Gastroesophageal sphincter (tissue), 3 donors: ENCODE results near the gene RAB2B.

ENCODE experiments used
- CTCF ChIP-seq, 4 experiments: fragments of 200-600 bp in 2 of 4; fragments of 450-650 bp in 2 of 4; sonication (generic) in 1 of 4; IDR thresholded peaks; one replicate each; pipeline ENCODE4 v1.5.1; 2017 to 2019; ENCODE audit warnings: antibody characterized with exemption in 4 of 4, mild to moderate bottlenecking in 2 of 4, moderate library complexity in 2 of 4
- EP300 ChIP-seq: sonication (generic); formaldehyde crosslinking; IDR thresholded peaks from one replicate; pipeline ENCODE4 v1.6.1; 2017; ENCODE audit warnings: antibody characterized with exemption, mild to moderate bottlenecking
- POLR2A ChIP-seq, 2 donors: fragments of 450-650 bp; IDR thresholded peaks; one replicate each; pipeline ENCODE4 v1.6.1; 2017; ENCODE audit warnings: antibody characterized with exemption in 2 of 2, mild to moderate bottlenecking in 2 of 2, moderate library complexity in 1 of 2
- POLR2AphosphoS5 ChIP-seq: sonication (generic); formaldehyde crosslinking; IDR thresholded peaks from one replicate; pipeline ENCODE4 v1.6.1; 2017; ENCODE audit warnings: antibody characterized with exemption

GRCh38 chr14:21514341-21514740, 37.6 kb upstream of the RAB2B start:
- TF ChIP-seq CTCF (IDR thresholded peaks at IDR 0.05): no peak
- TF ChIP-seq POLR2AphosphoS5: no peak
- TF ChIP-seq EP300: no peak
- TF ChIP-seq POLR2A (IDR thresholded peaks at IDR 0.05): no peak
